GM12878 (cell line): ENCODE results near the gene SNX10.
A peak's percentile ranks its signal among the peaks of the same experiment; 100 is the strongest.

Source experiments
- CBX5 ChIP-seq: sonication (generic); IDR thresholded peaks from 2 replicates; pipeline ENCODE4 v1.6.1; 2016; ENCODE audit warnings: low read depth, moderate library complexity, mild to moderate bottlenecking, inconsistent platforms
- CREB1 ChIP-seq: IDR thresholded peaks from 2 replicates; pipeline ENCODE4 v1.6.1; 2012; ENCODE audit warnings: low read depth, mild to moderate bottlenecking, inconsistent platforms
- CTCF ChIP-seq, 3 experiments: IDR thresholded peaks in 2 of 3; conservative IDR thresholded peaks in 1 of 3; 2 replicates each; pipeline ENCODE4 v1.5.1; 2011; ENCODE audit warnings: low read depth in 3 of 3, low read length in 3 of 3, mild to moderate bottlenecking in 3 of 3, control low read depth in 2 of 3, moderate library complexity in 2 of 3, inconsistent platforms in 1 of 3, mixed read lengths in 1 of 3; ENCODE audit not compliant: control insufficient read depth in 2 of 3, insufficient read depth in 1 of 3; ENCODE audit errors: extremely low read depth in 1 of 3
- E2F4 ChIP-seq: IDR thresholded peaks from 2 replicates; pipeline ENCODE4 v1.6.1; 2012; ENCODE audit warnings: low read depth, low read length, improper control_type of control experiment
- EP300 ChIP-seq, 2 experiments: fragments of 150-350 bp in 1 of 2; IDR thresholded peaks; 2 replicates each; pipeline ENCODE4 v1.6.1; 2011 to 2012; ENCODE audit warnings: low read depth in 2 of 2, low read length in 2 of 2, borderline replicate concordance in 1 of 2, improper control_type of control experiment in 1 of 2, inconsistent platforms in 1 of 2; ENCODE audit not compliant: control insufficient read depth in 1 of 2
- NRF1 ChIP-seq: conservative IDR thresholded peaks from 2 replicates; pipeline ENCODE4 v1.6.1; 2011; ENCODE audit warnings: mild to moderate bottlenecking, low read depth, low read length, improper control_type of control experiment
- POLR2AphosphoS5 ChIP-seq: IDR thresholded peaks from 2 replicates; pipeline ENCODE4 v1.6.1; 2011; ENCODE audit warnings: mild to moderate bottlenecking, low read length, inconsistent platforms
- SP1 ChIP-seq: IDR thresholded peaks from one replicate; pipeline ENCODE4 v1.6.1; 2011; ENCODE audit warnings: low read depth, low read length
- ZBTB4 ChIP-seq: fragments of 450-650 bp; formaldehyde crosslinking; IDR thresholded peaks from 2 replicates; pipeline ENCODE4 v1.4.0; 2022; ENCODE audit warnings: mild to moderate bottlenecking, moderate library complexity
- ZNF207 ChIP-seq: fragments of 450-650 bp; IDR thresholded peaks from 2 replicates; pipeline ENCODE4 v1.6.1; 2014; ENCODE audit warnings: antibody characterized with exemption, mild to moderate bottlenecking, borderline replicate concordance

- no peak for TF ChIP-seq ZBTB4 (CRISPR knock-in tag)
- TF ChIP-seq CTCF (IDR thresholded peaks at IDR 0.05 in 2 of 3, conservative IDR thresholded peaks at IDR 0.05 in 1 of 3; ENCODE audit: control insufficient read depth in 2 of 3, extremely low read depth in 1 of 3, insufficient read depth in 1 of 3, low read depth in 3 of 3, low read length in 3 of 3): peak in 2 of 3 experiments; percentile 29 to 30; a peak in 2 of 6 replicates
- TF ChIP-seq POLR2AphosphoS5: no peak
- no peak for TF ChIP-seq CBX5
- TF ChIP-seq EP300 (IDR thresholded peaks at IDR 0.05; ENCODE audit: borderline replicate concordance in 1 of 2, control insufficient read depth in 1 of 2, low read depth in 2 of 2, low read length in 2 of 2): no peak
- no peak for TF ChIP-seq SP1
- no peak for TF ChIP-seq E2F4
- no peak for TF ChIP-seq NRF1
- no peak for TF ChIP-seq CREB1
- TF ChIP-seq ZNF207: no peak
Observed at GRCh38 chr7:26284995-26285632, 6.5 kb upstream of the SNX10 start.
